H1 (cell line): ENCODE data around the gene CKLF. TPM values are rescaled to one million over a fixed set of nuclear protein-coding genes. Genes with fewer than 3 reads are reported as not detected.

Experiments used
- CTCF ChIA-PET: fragments of 300-600 bp; sonication (Branson Sonifier 250); formaldehyde crosslinking; loops from one replicate; lab custom pipeline; 2021; ENCODE audit not compliant: partially characterized antibody; lab: Charles Lee
- POLR2A ChIA-PET: fragments of 300-600 bp; sonication (Branson Sonifier 250); formaldehyde crosslinking; loops from one replicate; lab custom pipeline; 2021; ENCODE audit warnings: inconsistent platforms; ENCODE audit not compliant: partially characterized antibody; lab: Charles Lee
- DNase-seq, 2 experiments: peaks; one replicate each; pipeline versions ENCODE4 v3.0.0 to v3.0.0-alpha.2; 2010 to 2022; ENCODE audit warnings: low spot score in 2 of 2, low read depth in 1 of 2, mixed read lengths in 1 of 2
- FAIRE-seq: peaks from 2 replicates; lab custom pipeline; 2011; peaks lifted over from hg19 to GRCh38; lab: Jason Lieb, UNC
- H2AFZ ChIP-seq: 2 replicates; pipeline ENCODE4 v1.8.1; 2012; ENCODE audit warnings: low read length, inconsistent platforms
- H2AK5ac ChIP-seq: 2 replicates; pipeline ENCODE4 v1.6.1; 2013; ENCODE audit warnings: low read depth, low read length
- H2BK120ac ChIP-seq: replicated peaks from 2 replicates; pipeline ENCODE3; 2013; ENCODE audit warnings: low read depth, low read length, inconsistent platforms
- H2BK12ac ChIP-seq: 2 replicates; pipeline ENCODE4 v1.6.1; 2013; ENCODE audit warnings: low read depth, low read length
- H2BK15ac ChIP-seq: 2 replicates; pipeline ENCODE4 v1.6.1; 2013; ENCODE audit warnings: low read length
- H2BK20ac ChIP-seq: 2 replicates; pipeline ENCODE4 v1.6.1; 2013; ENCODE audit warnings: low read length
- H2BK5ac ChIP-seq: 2 replicates; pipeline ENCODE4 v1.6.1; 2013; ENCODE audit warnings: low read depth, low read length
- H3K14ac ChIP-seq: 2 replicates; pipeline ENCODE4 v1.6.1; 2013; ENCODE audit warnings: inconsistent platforms; ENCODE audit not compliant: insufficient read length
- H3K18ac ChIP-seq: 2 replicates; pipeline ENCODE4 v1.6.1; 2013; ENCODE audit warnings: low read length; ENCODE audit errors: extremely low read depth
- H3K23ac ChIP-seq: 2 replicates; pipeline ENCODE4 v1.6.1; 2013; ENCODE audit warnings: inconsistent platforms; ENCODE audit not compliant: insufficient read length
- H3K23me2 ChIP-seq: 2 replicates; pipeline ENCODE4 v1.6.1; 2013; ENCODE audit warnings: low read depth, low read length
- H3K27ac ChIP-seq: 2 replicates; pipeline ENCODE4 v1.6.1; 2011; ENCODE audit warnings: low read depth, low read length, inconsistent platforms
- H3K27me3 ChIP-seq, 4 experiments: replicated peaks in 1 of 4; 1 replicate in 1 of 4; 2 replicates in 3 of 4; pipeline versions ENCODE4 v1.6.1 to v1.8.1; 2011 to 2013; ENCODE audit warnings: low read length in 3 of 4, mild to moderate bottlenecking in 3 of 4, inconsistent platforms in 2 of 4, mixed read lengths in 2 of 4, moderate library complexity in 1 of 4; ENCODE audit not compliant: control insufficient read depth in 3 of 4, insufficient read depth in 3 of 4; ENCODE audit errors: extremely low read depth in 1 of 4
- H3K36me3 ChIP-seq, 4 experiments: 2 replicates each; pipeline versions ENCODE4 v1.6.1 to v1.8.1; 2011 to 2013; ENCODE audit warnings: mild to moderate bottlenecking in 4 of 4, low read length in 3 of 4, moderate library complexity in 2 of 4, control low read depth in 1 of 4, inconsistent platforms in 1 of 4; ENCODE audit not compliant: insufficient read depth in 4 of 4, control insufficient read depth in 2 of 4
- H3K4ac ChIP-seq: replicated peaks from 2 replicates; pipeline ENCODE3; 2013; ENCODE audit warnings: low read length, low read depth, mixed read lengths, inconsistent platforms; ENCODE audit not compliant: insufficient read length
- H3K4me1 ChIP-seq, 4 experiments: replicated peaks in 1 of 4; 1 replicate in 1 of 4; 2 replicates in 3 of 4; pipeline versions ENCODE4 v1.6.1 to v1.8.1; 2011 to 2013; ENCODE audit warnings: low read length in 3 of 4, inconsistent platforms in 2 of 4, mixed read lengths in 1 of 4; ENCODE audit not compliant: insufficient read depth in 4 of 4, control insufficient read depth in 3 of 4
- H3K4me2 ChIP-seq, 2 experiments: 2 replicates each; pipeline versions ENCODE4 v1.6.1 to v1.8.1; 2011 to 2013; ENCODE audit warnings: low read depth in 2 of 2, low read length in 2 of 2, control low read depth in 1 of 2, inconsistent platforms in 1 of 2, mild to moderate bottlenecking in 1 of 2; ENCODE audit not compliant: insufficient read depth in 1 of 2
- H3K4me3 ChIP-seq, 4 experiments: fragments of 200-600, 300-600 bp in 1 of 4; sonication (generic), shearing (Covaris generic), sonication (Bioruptor Twin) in 1 of 4; 2 replicates each; pipeline versions ENCODE4 v1.5.1 to v1.8.1; 2011 to 2016; ENCODE audit warnings: low read length in 4 of 4, low read depth in 3 of 4, control low read depth in 2 of 4, inconsistent platforms in 2 of 4, mild to moderate bottlenecking in 2 of 4, mixed read lengths in 1 of 4, moderate library complexity in 1 of 4; ENCODE audit not compliant: insufficient read depth in 2 of 4; ENCODE audit errors: extremely low read depth in 1 of 4
- H3K56ac ChIP-seq: replicated peaks from 2 replicates; pipeline ENCODE3; 2013; ENCODE audit warnings: low read depth, mild to moderate bottlenecking, mixed read lengths, low read length, inconsistent platforms; ENCODE audit not compliant: insufficient read length
- H3K79me1 ChIP-seq: 2 replicates; pipeline ENCODE4 v1.6.1; 2013; ENCODE audit warnings: low read depth, low read length, control low read depth
- H3K79me2 ChIP-seq, 2 experiments: 2 replicates each; pipeline versions ENCODE4 v1.6.1 to v1.8.1; 2012 to 2013; ENCODE audit warnings: low read length in 2 of 2, mild to moderate bottlenecking in 2 of 2, inconsistent platforms in 1 of 2; ENCODE audit not compliant: insufficient read depth in 2 of 2, control insufficient read depth in 1 of 2
- H3K9ac ChIP-seq, 4 experiments: replicated peaks in 1 of 4; 1 replicate in 1 of 4; 2 replicates in 3 of 4; pipeline versions ENCODE4 v1.6.1 to v1.8.1; 2011 to 2013; ENCODE audit warnings: low read depth in 3 of 4, low read length in 3 of 4, control low read depth in 2 of 4, mild to moderate bottlenecking in 2 of 4, moderate library complexity in 2 of 4, inconsistent platforms in 1 of 4; ENCODE audit errors: extremely low read depth in 1 of 4
- H3K9me3 ChIP-seq, 2 experiments: 2 replicates each; pipeline versions ENCODE4 v1.6.1 to v1.8.1; 2012 to 2013; ENCODE audit warnings: mild to moderate bottlenecking in 2 of 2, moderate library complexity in 2 of 2, control low read depth in 1 of 2, inconsistent platforms in 1 of 2, low read depth in 1 of 2, low read length in 1 of 2, mixed read lengths in 1 of 2; ENCODE audit not compliant: insufficient read depth in 2 of 2
- H4K20me1 ChIP-seq, 2 experiments: replicated peaks in 1 of 2; 2 replicates each; pipeline versions ENCODE3 to v1.8.1; 2011 to 2013; ENCODE audit warnings: inconsistent platforms in 2 of 2, low read length in 2 of 2, mild to moderate bottlenecking in 1 of 2; ENCODE audit not compliant: insufficient read depth in 2 of 2, control insufficient read depth in 1 of 2
- H4K5ac ChIP-seq: 2 replicates; pipeline ENCODE4 v1.6.1; 2013; ENCODE audit warnings: low read length, low read depth, mixed read lengths, inconsistent platforms; ENCODE audit not compliant: insufficient read length
- H4K8ac ChIP-seq: 2 replicates; pipeline ENCODE4 v1.8.0; 2013; ENCODE audit warnings: mild to moderate bottlenecking, moderate library complexity, low read length, inconsistent platforms; ENCODE audit not compliant: insufficient read depth; ENCODE audit errors: extremely low read depth
- H4K91ac ChIP-seq: replicated peaks from 2 replicates; pipeline ENCODE3; 2013; ENCODE audit warnings: low read length, mixed read lengths, inconsistent platforms; ENCODE audit not compliant: insufficient read length
- ATF2 ChIP-seq: IDR thresholded peaks from 2 replicates; pipeline ENCODE4 v1.6.1; 2012; ENCODE audit warnings: low read length, inconsistent platforms
- BACH1 ChIP-seq: IDR thresholded peaks from 2 replicates; pipeline ENCODE4 v1.6.1; 2012; ENCODE audit warnings: low read length, improper control_type of control experiment
- JUND ChIP-seq: IDR thresholded peaks from 2 replicates; pipeline ENCODE4 v1.6.1; 2011; ENCODE audit warnings: mild to moderate bottlenecking, improper control_type of control experiment, low read length
- SAP30 ChIP-seq: fragments of 300-600 bp; sonication (generic); IDR thresholded peaks from 2 replicates; pipeline ENCODE4 v1.7.1; 2012; ENCODE audit warnings: low read length, moderate library complexity, mild to moderate bottlenecking, inconsistent platforms; ENCODE audit not compliant: insufficient read depth, insufficient replicate concordance
- WGBS, 2 experiments: shearing (Covaris generic) in 1 of 2; methylation state at CpG; one replicate each; pipeline versions ENCODE4 v1.1.6 to v1.1.7; 2013 to 2015; ENCODE audit warnings: low lambda C conversion rate in 2 of 2, mixed read lengths in 2 of 2, inconsistent platforms in 1 of 2, low coverage in 1 of 2, missing lambda C conversion rate in 1 of 2; ENCODE audit not compliant: insufficient replicate concordance in 2 of 2, insufficient coverage in 1 of 2, insufficient read length in 1 of 2; ENCODE audit errors: extremely low coverage in 1 of 2, missing lambda C conversion rate in 1 of 2; 5-methylcytosine and 5-hydroxymethylcytosine counted together
- polyA plus RNA-seq, 7 experiments: library from polyadenylated mRNA; depleted of rRNA in 3 of 7; stranded (reverse) in 5 of 7; unstranded in 2 of 7; fragments of >200 nt in 5 of 7; fragments of 200-250 nt in 2 of 7; gene quantifications; 1 replicate in 5 of 7; 2 replicates in 1 of 7; 4 replicates in 1 of 7; pipeline versions ENCODE4 v1.2.1 to v1.2.3, GENCODE V29; 2011 to 2013; ENCODE audit warnings: missing spikeins in 2 of 7, mixed read lengths in 2 of 7
- total RNA-seq: library from RNA; stranded (reverse); fragmentation: NEBNext Ultra II Directional; extraction: Animal tissue kit (Norgen Biotek cat#: 25700); gene quantifications from 2 replicates; pipeline ENCODE4 v1.2.1, GENCODE V29; 2021

The CKLF gene
- total and polyA plus RNA-seq, 2 of the 8 experiments (the other 6 are each of a cell fraction or from before 2014, with no cell fraction given) = 21.1 to 63.5 TPM

GRCh38 chr16:66603537-66604375 is 51.4 kb downstream of the CKLF start:
- Histone ChIP-seq H4K20me1 (peaks cover 1 to 11% of the 10 kb centered on the region in 2 experiments), H2BK12ac (peak overlapping the region; percentile 62; the same call in 1 of the 2 replicates), H3K9ac (peak overlapping the region in 3 of 4 experiments; percentile 46 to 61 (median 49); a peak in 5 of 7 replicates), H3K4me1 (peaks cover 0 to 22% (median 9%) of the 10 kb centered on the region in 4 experiments; a peak in 6 of 7 replicates), H3K14ac (peak overlapping the region; percentile 79), H3K9me3 (no peaks in the 10 kb centered on the region), H2BK5ac (peak overlapping the region; percentile 94), H3K23me2 (peaks cover 7% of the 10 kb centered on the region), H3K27me3 (no peaks in the 10 kb centered on the region), H4K5ac (peak overlapping the region; percentile 88), H3K27ac (peak overlapping the region; percentile 66; the same call in 1 of the 2 replicates), H3K4ac (no peak overlapping the region), H3K79me1 (peaks cover 3% of the 10 kb centered on the region; the same call in 1 of the 2 replicates), H2AFZ (peak overlapping the region; percentile 98), H3K4me3 (peak overlapping the region; percentile 53 to 96 (median 68)), H3K23ac (no peak overlapping the region), H2BK20ac (no peak overlapping the region), H2BK15ac (peak overlapping the region; percentile 67), H3K36me3 (no peaks in the 10 kb centered on the region), H3K79me2 (peaks cover 0 to 3% of the 10 kb centered on the region in 2 experiments; a peak in 2 of 4 replicates), H3K4me2 (peak overlapping the region; percentile 95 to 99), H4K8ac (peak overlapping the region; percentile 72; the same call in 1 of the 2 replicates), H3K18ac (peak overlapping the region; percentile 95), H2BK120ac (peak overlapping the region; percentile 86), H2AK5ac (no peak overlapping the region), H3K56ac (peak overlapping the region; percentile 77), H4K91ac (peak overlapping the region; percentile 92)
- ChIA-PET POLR2A (interaction anchor here (0.6 to 1.6 kb wide), 9 partner anchors 9 to 175 kb away, joined by 3 to 6 read pairs (median 3); partner anchors contain the start of genes CKLF, DYNC1LI2 and TK2), CTCF (interaction anchor here (0.5 to 2.2 kb wide), 12 partner anchors 9 to 168 kb away, joined by 3 to 6 read pairs (median 4); partner anchors contain the start of gene CKLF)
- WGBS, 2 experiments = 11% methylated on average over 30 of the region's 32 CpGs; no CpG with 5 or more reads in 1 of the 2 experiments
- FAIRE-seq (no peak), DNase-seq (peak in 1 of 2 experiments; percentile 80)
- TF ChIP-seq BACH1 (no peak), SAP30 (no peak), ATF2 (no peak), JUND (no peak)
